DMS 273 treated with DMSO at 0.1 percent for 48 hours (cell line): Measurements from ENCODE around the gene COMMD9.

Experiments used
- DNase-seq: peaks from one replicate; lab custom pipeline; 2025; lab: John Stamatoyannopoulos, UW

Gene COMMD9

GRCh38 chr11:36257351-36257750, 31.9 kb downstream of the COMMD9 start:
- no peak for DNase-seq

DNA sequence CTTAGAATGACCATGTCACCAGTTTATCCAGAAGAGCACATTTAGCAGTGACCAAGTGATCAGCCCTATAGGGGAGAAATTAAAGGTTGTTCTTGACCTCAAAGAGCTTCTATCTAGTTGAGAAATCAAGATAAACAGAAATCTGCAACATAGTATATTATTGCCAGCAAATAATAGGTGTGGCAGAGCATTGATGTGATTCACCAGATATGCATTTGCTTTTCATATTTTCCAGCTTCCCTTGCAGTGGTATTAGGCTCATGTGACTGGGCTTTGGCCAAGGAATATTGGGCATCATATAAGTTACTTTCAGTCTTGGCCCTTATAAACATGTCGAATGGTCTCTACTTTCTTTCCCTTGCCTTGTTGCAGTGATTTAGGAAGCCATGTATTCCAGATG, 34.5 kb downstream of the COMMD9 start:
- no peak for DNase-seq

DNA sequence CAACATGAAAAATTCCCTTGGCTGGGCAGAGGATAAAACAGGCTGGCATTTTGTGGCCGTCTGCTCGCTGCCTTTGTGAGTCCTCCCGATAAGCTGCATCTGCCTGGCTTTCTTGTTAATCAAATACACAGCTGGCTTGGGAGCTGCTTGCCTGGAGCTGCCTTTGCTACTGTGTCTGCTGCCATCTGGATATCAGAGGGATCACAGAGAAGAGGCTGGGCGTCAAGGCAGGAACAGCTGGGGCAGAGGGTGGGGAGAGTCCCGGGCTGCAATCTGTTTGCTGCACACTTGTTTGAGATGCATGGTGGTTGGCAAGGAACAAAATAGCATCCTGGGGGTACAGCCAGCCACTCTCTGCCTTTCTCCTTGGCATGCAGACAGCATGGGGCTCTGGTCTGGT, 36.0 kb downstream of the COMMD9 start:
- DNase-seq: peak; percentile 96

- no peak for DNase-seq
These were observed 37.4 kb downstream of the COMMD9 start for GRCh38 chr11:36251823-36252222.

- no peak for DNase-seq
These were observed 40.0 kb downstream of the COMMD9 start for GRCh38 chr11:36249246-36249645.

GRCh38 chr11:36248436-36248835, 40.8 kb downstream of the COMMD9 start:
- no peak for DNase-seq

DNA sequence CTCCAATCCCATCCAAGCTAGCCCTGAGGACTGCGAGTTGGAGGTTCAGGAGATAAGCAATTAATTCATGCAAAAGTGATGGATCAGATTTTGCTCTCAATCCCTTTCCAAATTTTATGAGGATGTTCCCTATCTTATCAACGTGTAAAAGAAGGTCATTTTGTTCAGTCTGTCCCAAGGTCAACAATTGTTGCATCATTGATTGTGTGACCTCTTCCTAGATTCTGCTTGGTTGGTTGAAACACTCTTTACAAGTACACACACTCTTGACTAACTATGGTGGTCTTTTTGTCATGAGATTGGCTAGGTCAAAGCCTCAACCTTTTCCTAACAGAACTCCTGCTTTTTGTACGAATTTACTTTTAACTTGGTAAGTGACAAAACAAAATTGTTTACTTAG, 41.7 kb downstream of the COMMD9 start:
- no peak for DNase-seq

- DNase-seq: no peak
These were observed 45.6 kb downstream of the COMMD9 start for GRCh38 chr11:36243641-36244040.

DNA sequence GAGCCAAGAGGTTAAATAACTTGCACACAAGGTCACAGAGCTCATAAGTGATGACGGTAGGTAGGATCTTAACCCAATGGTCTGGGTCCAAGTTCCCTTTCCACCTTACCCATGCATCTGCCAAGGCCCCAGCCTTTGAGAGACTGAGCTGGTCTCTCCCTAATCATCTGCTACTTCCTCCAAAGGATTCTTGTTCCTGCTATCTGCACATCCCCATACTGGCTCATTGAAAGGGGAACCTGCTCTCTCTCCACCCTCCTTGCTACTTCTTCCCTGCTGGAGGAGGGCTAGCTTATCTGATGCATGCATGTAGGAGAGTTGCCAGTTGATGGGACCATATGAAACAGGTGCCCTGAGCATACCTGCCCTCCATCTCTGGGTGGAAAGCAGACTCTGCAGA, 47.7 kb downstream of the COMMD9 start:
- DNase-seq: no peak

- DNase-seq: no peak
These were observed 48.4 kb downstream of the COMMD9 start for GRCh38 chr11:36240801-36241200.

GRCh38 chr11:36240173-36240572, 49.1 kb downstream of the COMMD9 start:
- no peak for DNase-seq

- DNase-seq: no peak
These were observed 49.6 kb downstream of the COMMD9 start for GRCh38 chr11:36239636-36240035.

GRCh38 chr11:36238881-36239280, 50.3 kb downstream of the COMMD9 start:
- no peak for DNase-seq

- no peak for DNase-seq
These were observed 51.1 kb downstream of the COMMD9 start for GRCh38 chr11:36238036-36238631.

- DNase-seq: no peak
These were observed 51.8 kb downstream of the COMMD9 start for GRCh38 chr11:36237391-36237790.

GRCh38 chr11:36235750-36236149, 53.5 kb downstream of the COMMD9 start:
- DNase-seq: no peak

GRCh38 chr11:36234825-36235224, 54.4 kb downstream of the COMMD9 start:
- no peak for DNase-seq

DNA sequence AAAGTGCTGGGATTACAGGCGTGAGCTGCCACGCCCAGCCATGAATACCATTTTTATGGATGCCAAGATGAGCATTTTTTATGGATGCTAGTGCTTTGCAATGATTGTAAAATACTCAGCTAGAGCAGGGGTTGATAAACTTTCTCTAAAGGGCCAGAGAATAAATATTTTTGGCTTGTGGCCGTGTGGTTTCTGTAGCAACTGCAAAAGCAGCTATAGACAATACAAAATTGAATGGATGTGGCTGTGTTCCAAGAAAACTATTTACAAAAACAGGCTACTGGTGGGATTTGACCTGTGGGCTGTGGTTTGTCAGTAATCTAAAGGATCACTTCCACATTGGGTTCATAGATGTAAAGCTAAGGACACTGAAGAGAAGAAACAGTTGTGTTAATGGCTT, 56.0 kb downstream of the COMMD9 start:
- DNase-seq: no peak

DNA sequence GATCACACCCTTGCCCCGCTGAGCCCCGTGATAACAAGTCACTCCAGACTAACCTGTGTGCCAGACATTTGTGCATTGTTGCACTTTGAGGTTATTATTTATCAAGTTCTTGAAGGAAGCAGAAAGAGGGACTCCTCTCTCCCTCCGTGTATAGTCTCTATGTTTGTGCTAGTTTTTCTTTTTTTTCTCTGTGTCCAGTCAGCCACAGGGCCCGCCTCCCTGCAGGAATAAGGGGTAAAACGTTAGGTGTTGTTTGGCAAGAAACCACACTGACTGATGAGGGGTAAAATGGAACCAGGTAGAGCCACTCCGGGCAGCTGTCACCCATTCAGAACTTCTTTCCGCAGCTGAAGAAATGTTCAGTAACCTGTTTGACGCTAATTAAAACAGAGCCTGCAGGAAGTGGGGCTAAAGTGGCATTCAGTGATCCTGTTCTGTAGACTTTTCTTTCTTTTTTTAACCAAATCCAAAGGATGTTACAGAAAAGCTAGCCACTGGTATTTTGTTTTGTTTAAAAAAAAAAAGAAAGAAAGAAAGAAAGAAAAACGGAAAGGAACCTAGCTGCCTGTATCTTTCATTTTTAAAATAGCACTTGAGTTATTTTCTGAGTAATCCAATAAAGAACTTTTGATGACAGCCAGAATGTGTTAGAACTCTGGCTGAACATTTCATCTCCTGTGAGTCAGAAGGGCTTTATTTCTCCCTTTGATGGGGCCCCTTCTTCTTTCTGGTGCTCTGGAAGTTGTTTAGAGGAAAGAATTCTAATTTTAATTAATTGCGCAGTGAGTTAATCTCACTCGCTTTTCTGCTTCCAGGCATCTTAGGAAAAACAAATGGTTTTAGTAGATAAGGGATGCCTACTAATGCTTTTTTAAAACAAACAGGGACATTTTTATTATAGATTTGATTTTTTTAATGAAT, 58.2 kb downstream of the COMMD9 start:
- no peak for DNase-seq

DNA sequence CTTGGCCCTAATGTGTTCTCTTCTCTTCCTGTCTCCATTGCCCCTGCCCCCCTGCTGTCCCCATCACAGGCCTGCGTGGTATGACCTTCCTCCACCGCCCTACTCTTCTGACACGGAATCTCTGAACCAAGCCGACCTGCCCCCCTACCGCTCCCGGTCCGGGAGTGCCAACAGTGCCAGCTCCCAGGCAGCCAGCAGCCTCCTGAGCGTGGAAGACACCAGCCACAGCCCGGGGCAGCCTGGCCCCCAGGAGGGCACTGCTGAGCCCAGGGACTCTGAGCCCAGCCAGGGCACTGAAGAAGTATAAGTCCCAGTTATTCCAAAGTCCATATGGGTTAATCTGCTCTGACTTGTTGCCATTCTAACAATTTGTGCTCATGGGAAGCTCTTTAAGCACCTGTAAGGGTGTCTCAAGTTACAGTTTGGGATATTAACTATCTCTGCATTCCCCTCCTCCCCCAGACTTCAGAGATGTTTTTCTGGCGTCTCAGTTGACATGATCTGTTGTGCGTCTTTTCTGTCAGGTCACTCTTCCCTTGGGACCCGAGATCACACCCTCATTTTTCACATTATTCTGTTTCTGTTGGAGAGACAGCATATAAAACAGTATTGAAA, 60.0 kb downstream of the COMMD9 start:
- no peak for DNase-seq

GRCh38 chr11:36228689-36229088, 60.5 kb downstream of the COMMD9 start:
- no peak for DNase-seq

DNA sequence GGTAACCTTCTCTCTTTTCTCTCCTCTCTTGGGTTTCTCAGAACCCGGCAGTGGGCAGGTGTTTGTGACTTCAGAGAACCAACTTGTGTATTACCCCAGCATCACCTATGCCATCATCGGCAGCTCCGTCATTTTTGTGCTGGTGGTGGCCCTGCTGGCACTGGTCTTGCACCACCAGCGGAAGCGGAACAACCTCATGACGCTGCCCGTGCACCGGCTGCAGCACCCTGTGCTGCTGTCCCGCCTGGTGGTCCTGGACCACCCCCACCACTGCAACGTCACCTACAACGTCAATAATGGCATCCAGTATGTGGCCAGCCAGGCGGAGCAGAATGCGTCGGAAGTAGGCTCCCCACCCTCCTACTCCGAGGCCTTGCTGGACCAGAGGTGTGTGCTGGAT, 62.2 kb downstream of the COMMD9 start:
- no peak for DNase-seq

DNA sequence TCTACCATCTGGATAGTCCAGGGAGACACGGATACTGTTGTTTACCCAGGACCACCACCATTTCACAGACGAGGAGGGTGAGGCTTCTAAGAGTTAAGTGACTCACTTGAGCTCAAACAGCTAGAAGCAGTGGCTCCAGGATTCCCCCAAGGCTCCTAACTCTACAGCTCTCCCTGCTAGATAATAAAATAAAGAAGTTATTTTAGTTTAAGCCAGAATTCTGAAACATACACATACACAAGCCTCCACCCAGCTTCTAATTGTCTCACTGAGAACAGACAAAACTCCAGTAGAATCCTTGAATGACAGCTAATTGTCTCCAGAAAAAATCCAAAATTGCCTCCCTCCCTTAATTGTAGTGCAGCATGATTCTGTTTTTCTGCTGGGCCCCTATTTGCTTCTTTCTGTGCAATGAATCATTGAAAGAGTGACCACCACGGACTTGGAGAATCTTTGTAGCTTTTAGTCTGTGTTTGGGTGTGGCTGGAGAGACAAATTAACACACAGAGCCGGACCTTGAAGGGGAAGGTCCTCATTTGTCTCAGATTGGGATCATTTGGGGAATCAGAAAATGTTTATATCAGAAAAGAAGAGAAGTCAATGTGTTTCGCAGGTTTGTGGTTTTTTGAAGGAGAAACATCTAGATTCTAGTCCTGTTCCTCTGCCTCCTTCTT, 64.9 kb downstream of the COMMD9 start:
- DNase-seq: no peak
